GM13976 (cell line): ENCODE results near the gene PATL1.

ENCODE experiments used
- DNase-seq: peaks from one replicate; pipeline ENCODE4 v3.0.0; 2012; ENCODE audit warnings: low spot score
- CTCF ChIP-seq: IDR thresholded peaks from 2 replicates; pipeline ENCODE4 v1.5.1; 2012; ENCODE audit warnings: borderline replicate concordance, mild to moderate bottlenecking; ENCODE audit not compliant: insufficient read depth; ENCODE audit errors: extremely low read depth, missing control alignments, control extremely low read depth
- in situ Hi-C: fragments of 300-500 bp; cut with MboI; formaldehyde crosslinking; loops from one replicate; pipeline ENCODE4 v1.12.0; 2022; ENCODE audit warnings: low sequenced_read_pairs, mixed read lengths, inconsistent platforms; ENCODE audit not compliant: unreplicated experiment

The PATL1 gene

DNA sequence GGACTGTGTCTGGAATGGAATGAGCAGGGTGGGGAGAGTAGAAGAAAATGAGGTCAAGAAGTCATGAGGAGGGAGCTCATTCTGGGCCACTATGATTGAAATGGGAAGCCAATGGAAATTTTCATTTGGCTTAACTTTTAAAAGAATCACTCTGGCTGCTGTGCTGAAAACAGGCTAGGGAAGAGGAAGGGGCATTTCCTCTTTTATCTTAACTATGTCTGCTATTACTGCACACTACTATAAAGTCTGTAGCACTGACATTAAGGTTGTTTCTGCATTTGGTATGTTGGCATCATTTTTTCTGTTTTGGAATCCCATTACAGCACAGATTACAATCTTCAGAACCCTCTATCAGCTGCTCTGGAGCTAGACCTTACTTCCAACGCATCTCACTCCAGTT, 8.2 kb downstream of the PATL1 start:
- in situ Hi-C loops = loop anchor here (10.0 kb wide), 1 partner anchor 106 kb away; no protein-coding TSS in a partner anchor
- DNase-seq = no peak
- no peak for TF ChIP-seq CTCF

- no peak for DNase-seq
- TF ChIP-seq CTCF = no peak
- in situ Hi-C loops = loop anchor here (10.0 kb wide), 1 partner anchor 105 kb away; no protein-coding TSS in a partner anchor
Observed at GRCh38 chr11:59659981-59660380, 8.9 kb downstream of the PATL1 start.

- TF ChIP-seq CTCF = no peak
- in situ Hi-C loops = no loop called here
- no peak for DNase-seq
Observed at GRCh38 chr11:59658036-59658435, 10.8 kb downstream of the PATL1 start.

DNA sequence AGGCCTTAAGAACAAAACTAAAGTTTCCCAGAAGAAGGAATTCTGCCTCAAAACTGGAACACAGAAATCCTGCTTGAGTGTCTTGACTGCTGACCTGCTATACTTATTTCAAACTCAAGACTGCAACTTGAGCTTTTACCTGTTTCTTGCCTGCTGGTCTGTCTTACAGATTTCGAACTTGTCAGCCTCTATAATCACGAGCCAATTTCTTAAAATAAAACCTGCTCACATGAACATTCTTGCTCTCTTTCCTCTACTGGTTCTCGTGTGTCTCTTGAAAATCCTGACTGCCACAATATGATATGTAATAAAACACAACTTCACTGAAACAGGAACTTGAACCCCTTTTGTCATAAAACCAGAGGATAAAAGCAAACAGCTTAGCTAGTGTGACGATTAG, 13.9 kb downstream of the PATL1 start:
- DNase-seq = no peak
- in situ Hi-C loops = no loop called here
- TF ChIP-seq CTCF = no peak

DNA sequence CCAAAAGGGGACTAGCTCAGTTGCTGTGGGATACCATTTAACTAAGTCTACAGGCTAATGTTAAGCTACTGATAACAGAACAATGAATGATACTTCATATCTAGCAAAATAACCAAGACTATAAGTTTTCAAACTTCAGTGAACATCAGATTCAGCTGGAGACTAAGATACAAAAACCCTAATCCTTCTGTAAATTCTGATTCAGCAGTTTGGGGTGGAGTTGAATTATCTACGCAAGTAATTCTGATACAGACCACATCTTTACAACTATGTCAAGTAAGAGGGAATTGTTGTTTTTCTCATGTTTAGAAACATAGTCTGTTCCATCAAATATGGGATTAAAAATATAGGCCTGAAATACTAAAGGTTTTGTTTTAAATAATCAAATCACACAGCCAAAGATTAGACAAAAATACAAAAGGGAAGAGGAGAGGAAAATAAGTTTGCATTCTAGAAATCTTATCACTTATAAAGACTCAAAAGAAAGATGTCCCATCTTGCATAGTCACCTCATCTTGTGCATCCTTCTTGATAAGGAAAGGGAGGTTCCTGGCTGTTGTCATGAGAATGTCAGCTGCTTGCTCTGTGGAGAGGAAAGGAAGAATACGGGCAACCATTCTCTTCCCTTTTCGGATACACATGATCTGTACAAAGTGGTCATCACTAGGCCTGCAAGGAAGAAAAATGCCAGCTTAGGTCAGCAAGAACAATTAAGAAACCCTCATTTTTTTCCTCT, 21.4 kb downstream of the PATL1 start:
- TF ChIP-seq CTCF = no peak
- no peak for DNase-seq
- in situ Hi-C loops = no loop called here

GRCh38 chr11:59644528-59644927, 24.3 kb downstream of the PATL1 start:
- DNase-seq = no peak
- no peak for TF ChIP-seq CTCF
- in situ Hi-C loops = no loop called here
